Activated CD4-positive, alpha-beta T cell treated with anti-CD3 and anti-CD28 coated beads, Interleukin-2, amount 10 ng/mL, durations not matched to agents 24 days and 14 days (primary cell): Measurements from ENCODE around the gene ARID5A. TPM values are rescaled to one million over a fixed set of nuclear protein-coding genes. Genes with fewer than 3 reads are reported as not detected.
A peak's percentile ranks its signal among the peaks of the same experiment; 100 is the strongest.

Experiments used
- DNase-seq: peaks from one replicate; pipeline ENCODE4 v3.0.0; 2022
- H3K27ac Mint-ChIP-seq: one replicate; pipeline ENCODE4 v1.8.0; 2022; ENCODE audit warnings: mild to moderate bottlenecking, mixed read lengths
- H3K27me3 Mint-ChIP-seq: one replicate; pipeline ENCODE4 v1.8.0; 2022; ENCODE audit warnings: mixed read lengths
- H3K36me3 Mint-ChIP-seq: one replicate; pipeline ENCODE4 v1.8.0; 2022; ENCODE audit warnings: low read depth, mild to moderate bottlenecking, mixed read lengths
- H3K4me1 Mint-ChIP-seq: one replicate; pipeline ENCODE4 v1.8.0; 2021; ENCODE audit warnings: mixed read lengths
- H3K4me3 Mint-ChIP-seq: one replicate; pipeline ENCODE4 v1.8.0; 2022; ENCODE audit warnings: mild to moderate bottlenecking, moderate library complexity, mixed read lengths
- H3K9me3 Mint-ChIP-seq: one replicate; pipeline ENCODE4 v1.8.0; 2021; ENCODE audit warnings: mixed read lengths
- intact Hi-C: fragments of 100-400 bp; cut with micrococcal nuclease; formaldehyde crosslinking; loops from one replicate; pipeline ENCODE4 v1.15.1; 2023
- total RNA-seq: library from RNA; stranded (reverse); gene quantifications from 2 replicates; pipeline ENCODE4 v1.2.3, GENCODE V29; 2022

ARID5A gene
- total RNA-seq, 1 donor from 2014 or later = 229 TPM

- H3K4me1 Mint-ChIP-seq = peaks cover 33% of the 10 kb centered on the region
- H3K27ac Mint-ChIP-seq = no peak overlapping the region
- no peak overlapping the region for H3K4me3 Mint-ChIP-seq
- H3K27me3 Mint-ChIP-seq = no peaks in the 10 kb centered on the region
- no peak for DNase-seq
- intact Hi-C loops = no loop called here
- H3K9me3 Mint-ChIP-seq = peaks cover 7% of the 10 kb centered on the region
- H3K36me3 Mint-ChIP-seq = peaks cover 7% of the 10 kb centered on the region
Observed at GRCh38 chr2:96511851-96512250, 24.7 kb upstream of the ARID5A start.

- Mint-ChIP-seq H3K27me3 (no peaks in the 10 kb centered on the region), H3K9me3 (peaks cover 12% of the 10 kb centered on the region), H3K36me3 (peaks cover 11% of the 10 kb centered on the region), H3K4me1 (peaks cover 31% of the 10 kb centered on the region), H3K4me3 (no peak overlapping the region), H3K27ac (peak overlapping the region; percentile 31)
- no peak for DNase-seq
- intact Hi-C loops = no loop called here
Observed at GRCh38 chr2:96512341-96512740, 24.2 kb upstream of the ARID5A start.

- peaks cover 13% of the 10 kb centered on the region for H3K9me3 Mint-ChIP-seq
- DNase-seq = no peak
- peaks cover 17% of the 10 kb centered on the region for H3K4me1 Mint-ChIP-seq
- no peak overlapping the region for H3K4me3 Mint-ChIP-seq
- peaks cover 13% of the 10 kb centered on the region for H3K36me3 Mint-ChIP-seq
- no peak overlapping the region for H3K27ac Mint-ChIP-seq
- H3K27me3 Mint-ChIP-seq = no peaks in the 10 kb centered on the region
- intact Hi-C loops = no loop called here
Observed at GRCh38 chr2:96514521-96514920, 22.0 kb upstream of the ARID5A start.

- intact Hi-C loops = no loop called here
- DNase-seq = no peak
- peaks cover 13% of the 10 kb centered on the region for H3K36me3 Mint-ChIP-seq
- peaks cover 12% of the 10 kb centered on the region for H3K4me1 Mint-ChIP-seq
- no peak overlapping the region for H3K4me3 Mint-ChIP-seq
- no peak overlapping the region for H3K27ac Mint-ChIP-seq
- H3K27me3 Mint-ChIP-seq = no peaks in the 10 kb centered on the region
- peaks cover 13% of the 10 kb centered on the region for H3K9me3 Mint-ChIP-seq
Observed at GRCh38 chr2:96517079-96517478, 19.5 kb upstream of the ARID5A start.

- H3K36me3 Mint-ChIP-seq = peaks cover 13% of the 10 kb centered on the region
- peaks cover 43% of the 10 kb centered on the region for H3K4me1 Mint-ChIP-seq
Observed at GRCh38 chr2:96520231-96520630, 16.3 kb upstream of the ARID5A start.

GRCh38 chr2:96520697-96521096 is 15.9 kb upstream of the ARID5A start:
- Mint-ChIP-seq H3K36me3 (peaks cover 12% of the 10 kb centered on the region), H3K27me3 (no peaks in the 10 kb centered on the region), H3K4me3 (no peak overlapping the region), H3K27ac (no peak overlapping the region), H3K9me3 (peaks cover 12% of the 10 kb centered on the region), H3K4me1 (peaks cover 45% of the 10 kb centered on the region)
- DNase-seq = no peak
- intact Hi-C loops = no loop called here

More at GRCh38 chr2:96520231-96520630, 16.3 kb upstream of the ARID5A start:
- intact Hi-C loops = no loop called here
- Mint-ChIP-seq H3K27me3 (no peaks in the 10 kb centered on the region), H3K9me3 (peaks cover 13% of the 10 kb centered on the region), H3K27ac (no peak overlapping the region), H3K4me3 (no peak overlapping the region)
- DNase-seq = no peak

GRCh38 chr2:96521219-96521618 is 15.3 kb upstream of the ARID5A start:
- no peaks in the 10 kb centered on the region for H3K27me3 Mint-ChIP-seq
- no peak overlapping the region for H3K4me3 Mint-ChIP-seq
- intact Hi-C loops = no loop called here
- no peak overlapping the region for H3K27ac Mint-ChIP-seq
- H3K4me1 Mint-ChIP-seq = peaks cover 48% of the 10 kb centered on the region
- peaks cover 8% of the 10 kb centered on the region for H3K36me3 Mint-ChIP-seq
- peaks cover 9% of the 10 kb centered on the region for H3K9me3 Mint-ChIP-seq
- no peak for DNase-seq

GRCh38 chr2:96522304-96523203 is 14.0 kb upstream of the ARID5A start:
- peaks cover 54% of the 10 kb centered on the region for H3K4me1 Mint-ChIP-seq
- H3K27me3 Mint-ChIP-seq = no peaks in the 10 kb centered on the region
- DNase-seq = no peak
- H3K4me3 Mint-ChIP-seq = no peak overlapping the region
- H3K27ac Mint-ChIP-seq = peak overlapping the region; percentile 77
- H3K36me3 Mint-ChIP-seq = peaks cover 2% of the 10 kb centered on the region
- no peaks in the 10 kb centered on the region for H3K9me3 Mint-ChIP-seq
- intact Hi-C loops = no loop called here

GRCh38 chr2:96523659-96524481 is 12.7 kb upstream of the ARID5A start:
- intact Hi-C loops = loop anchor here (1.0 to 2.0 kb wide), 4 partner anchors 8 to 31 kb away; no protein-coding TSS in a partner anchor
- peak overlapping the region; percentile 67 for H3K4me3 Mint-ChIP-seq
- H3K9me3 Mint-ChIP-seq = no peaks in the 10 kb centered on the region
- H3K4me1 Mint-ChIP-seq = peaks cover 66% of the 10 kb centered on the region
- no peaks in the 10 kb centered on the region for H3K27me3 Mint-ChIP-seq
- peak; percentile 60 for DNase-seq
- H3K36me3 Mint-ChIP-seq = no peaks in the 10 kb centered on the region
- H3K27ac Mint-ChIP-seq = peak overlapping the region; percentile 89

GRCh38 chr2:96524482-96525210 is 11.9 kb upstream of the ARID5A start:
- intact Hi-C loops = loop anchor here (1.0 to 5.0 kb wide), 6 partner anchors 8 to 377 kb away; partner anchors contain the start of gene DUSP2
- no peaks in the 10 kb centered on the region for H3K27me3 Mint-ChIP-seq
- peak; percentile 83 for DNase-seq
- H3K9me3 Mint-ChIP-seq = no peaks in the 10 kb centered on the region
- peak overlapping the region; percentile 62 for H3K4me3 Mint-ChIP-seq
- no peaks in the 10 kb centered on the region for H3K36me3 Mint-ChIP-seq
- peak overlapping the region; percentile 89 for H3K27ac Mint-ChIP-seq
- H3K4me1 Mint-ChIP-seq = peaks cover 73% of the 10 kb centered on the region

GRCh38 chr2:96525211-96525507 is 11.4 kb upstream of the ARID5A start:
- no peaks in the 10 kb centered on the region for H3K9me3 Mint-ChIP-seq
- intact Hi-C loops = loop anchor here (2.0 to 5.0 kb wide), 5 partner anchors 14 to 378 kb away; partner anchors contain the start of gene DUSP2
- H3K27me3 Mint-ChIP-seq = no peaks in the 10 kb centered on the region
- peak overlapping the region; percentile 89 for H3K27ac Mint-ChIP-seq
- H3K4me1 Mint-ChIP-seq = peaks cover 79% of the 10 kb centered on the region
- no peaks in the 10 kb centered on the region for H3K36me3 Mint-ChIP-seq
- H3K4me3 Mint-ChIP-seq = no peak overlapping the region
- DNase-seq = peak; percentile 68

- Mint-ChIP-seq H3K27me3 (no peaks in the 10 kb centered on the region), H3K9me3 (no peaks in the 10 kb centered on the region), H3K4me3 (peak overlapping the region; percentile 34), H3K27ac (peak overlapping the region; percentile 75), H3K36me3 (no peaks in the 10 kb centered on the region), H3K4me1 (peaks cover 87% of the 10 kb centered on the region)
- DNase-seq = no peak
- intact Hi-C loops = loop anchor here (5.0 kb wide), 2 partner anchors 184 to 379 kb away; partner anchors contain the start of gene DUSP2
Observed at GRCh38 chr2:96526101-96526591, 10.4 kb upstream of the ARID5A start.

- Mint-ChIP-seq H3K27me3 (no peaks in the 10 kb centered on the region), H3K9me3 (no peaks in the 10 kb centered on the region), H3K4me1 (peaks cover 87% of the 10 kb centered on the region), H3K27ac (peak overlapping the region; percentile 94), H3K36me3 (no peaks in the 10 kb centered on the region), H3K4me3 (peak overlapping the region; percentile 81)
- intact Hi-C loops = loop anchor here (5.0 kb wide), 2 partner anchors 184 to 379 kb away; partner anchors contain the start of gene DUSP2
- no peak for DNase-seq
Observed at GRCh38 chr2:96526615-96527285, 9.8 kb upstream of the ARID5A start.
